GM12875 (cell line): ENCODE data around the gene STXBP5L.
"Not testable (repeated sequence)": the region's sequence is repeated elsewhere in the genome, so short reads cannot be mapped to it uniquely, and the experiment has no call there.

Source experiments
- H3K4me3 ChIP-seq: one replicate; pipeline ENCODE4 v1.5.1; 2011; ENCODE audit warnings: low read depth, low read length, control low read depth
- CTCF ChIP-seq: IDR thresholded peaks from 2 replicates; pipeline ENCODE4 v1.5.1; 2011; ENCODE audit warnings: low read depth, mild to moderate bottlenecking, control low read depth, inconsistent platforms, low read length, moderate library complexity, borderline replicate concordance; ENCODE audit not compliant: insufficient read depth

The STXBP5L gene

GRCh38 chr3:121155028-121155427 is 247.0 kb downstream of the STXBP5L start:
- TF ChIP-seq CTCF = no peak
- no peak overlapping the region for H3K4me3 ChIP-seq

- no peak overlapping the region for H3K4me3 ChIP-seq
- TF ChIP-seq CTCF = no peak
Measured at GRCh38 chr3:121165397-121165837, 257.4 kb downstream of the STXBP5L start.

GRCh38 chr3:121167374-121168139 is 259.6 kb downstream of the STXBP5L start:
- TF ChIP-seq CTCF = no peak

GRCh38 chr3:121175083-121175482 is 267.1 kb downstream of the STXBP5L start:
- H3K4me3 ChIP-seq = no peak overlapping the region
- no peak for TF ChIP-seq CTCF

More at GRCh38 chr3:121167374-121168139, 259.6 kb downstream of the STXBP5L start:
- no peak overlapping the region for H3K4me3 ChIP-seq

- H3K4me3 ChIP-seq = not testable (repeated sequence)
Measured at GRCh38 chr3:121190626-121191025, 282.6 kb downstream of the STXBP5L start.

GRCh38 chr3:121202573-121202972 is 294.6 kb downstream of the STXBP5L start:
- H3K4me3 ChIP-seq = no peak overlapping the region
- no peak for TF ChIP-seq CTCF

GRCh38 chr3:121223116-121223515 is 315.1 kb downstream of the STXBP5L start:
- TF ChIP-seq CTCF = no peak
- no peak overlapping the region for H3K4me3 ChIP-seq

- TF ChIP-seq CTCF = no peak
- no peak overlapping the region for H3K4me3 ChIP-seq
Measured at GRCh38 chr3:121228971-121229370, 321.0 kb downstream of the STXBP5L start.

- H3K4me3 ChIP-seq = not testable (repeated sequence)
Measured at GRCh38 chr3:121230194-121230593, 322.2 kb downstream of the STXBP5L start.
